ENCODE measurements around the gene FLT3.

GRCh38 chr13:28056970-28057712 is 43.2 kb downstream of the FLT3 start:
- no peak for TF ChIP-seq POLR2AphosphoS5 (IDR thresholded peaks at IDR 0.05)
- TF ChIP-seq POLR2A (IDR thresholded peaks at IDR 0.05), result no peak
- no peak for TF ChIP-seq CTCF (IDR thresholded peaks at IDR 0.05)

Measured in sigmoid colon (tissue), 4 donors.